Testis (tissue), 3 donors: ENCODE results near the gene FOXF2. TPM values are rescaled to one million over a fixed set of nuclear protein-coding genes. Genes with fewer than 3 reads are reported as not detected.

ENCODE experiments used
- DNase-seq: peaks from one replicate; pipeline ENCODE4 v3.0.0-alpha.2; 2019
- H3K27ac ChIP-seq, 2 donors: fragments of 200-600 bp; sonication (generic); one replicate each; pipeline ENCODE4 v1.5.1; 2019
- H3K27me3 ChIP-seq: fragments of 200-600 bp; sonication (generic); one replicate; pipeline ENCODE4 v1.5.1; 2019
- H3K36me3 ChIP-seq: fragments of 200-600 bp; sonication (generic); one replicate; pipeline ENCODE4 v1.5.1; 2017; ENCODE audit warnings: low read depth; ENCODE audit errors: missing control alignments
- H3K4me1 ChIP-seq: fragments of 200-600 bp; sonication (generic); one replicate; pipeline ENCODE4 v1.5.1; 2019
- H3K4me3 ChIP-seq, 2 donors: fragments of 200-600 bp; sonication (generic); one replicate each; pipeline ENCODE4 v1.5.1; 2017 to 2019
- H3K9me3 ChIP-seq: fragments of 200-600 bp; sonication (generic); one replicate; pipeline ENCODE4 v1.5.1; 2017
- POLR2A ChIP-seq: fragments of 450-650 bp; IDR thresholded peaks from one replicate; pipeline ENCODE4 v1.6.1; 2017; ENCODE audit warnings: antibody characterized with exemption, mild to moderate bottlenecking, moderate library complexity
- WGBS, 2 donors: methylation state at CpG; one replicate each; pipeline ENCODE4 v1.1.5; 2018; 5-methylcytosine and 5-hydroxymethylcytosine counted together
- intact Hi-C: fragments of 100-400 bp; cut with DNase I; formaldehyde crosslinking; loops from one replicate; pipeline ENCODE4 v1.15.1; 2023; ENCODE audit warnings: low total_unique reads
- polyA plus RNA-seq: library from polyadenylated mRNA; stranded (reverse); fragments of 350-450 nt; fragmentation: Illumina TruSeq; extraction: RNeasy Lipid Tissue Mini Kit (QIAGEN cat#74804); gene quantifications from one replicate; pipeline ENCODE4 v1.2.3, GENCODE V29; 2014; ENCODE audit warnings: low read depth, low replicate concordance; ENCODE audit not compliant: insufficient read depth
- total RNA-seq, 2 donors: library from RNA; depleted of rRNA; stranded (reverse); fragments of >200 nt; gene quantifications; one replicate each; pipeline ENCODE4 v1.2.3, GENCODE V29; 2016
- TF ChIP-seq, protein P1 (sequence below), 3 experiments: fragments of 450-650 bp in 2 of 3; fragments of 200-600 bp in 1 of 3; sonication (generic) in 1 of 3; IDR thresholded peaks; one replicate each; pipeline ENCODE4 v1.5.1; 2016 to 2019; ENCODE audit warnings: antibody characterized with exemption in 3 of 3, mild to moderate bottlenecking in 2 of 3, moderate library complexity in 1 of 3

FOXF2 gene
- total and polyA plus RNA-seq, 3 donors from 2014 or later: 1.2 to 4.7 (median 3.3) TPM

- H3K4me3 ChIP-seq: no peak overlapping the region
- intact Hi-C loops: no loop called here
- no peaks in the 10 kb centered on the region for H3K9me3 ChIP-seq
- 52 to 53% methylated on average over 5 of the region's 5 CpGs for WGBS, 2 donors
- DNase-seq: no peak
- no peaks in the 10 kb centered on the region for H3K27me3 ChIP-seq
- H3K27ac ChIP-seq: no peak overlapping the region
- peaks cover 6% of the 10 kb centered on the region for H3K4me1 ChIP-seq
- H3K36me3 ChIP-seq: no peaks in the 10 kb centered on the region
- no peak for TF ChIP-seq POLR2A
- TF ChIP-seq, protein P1, sequence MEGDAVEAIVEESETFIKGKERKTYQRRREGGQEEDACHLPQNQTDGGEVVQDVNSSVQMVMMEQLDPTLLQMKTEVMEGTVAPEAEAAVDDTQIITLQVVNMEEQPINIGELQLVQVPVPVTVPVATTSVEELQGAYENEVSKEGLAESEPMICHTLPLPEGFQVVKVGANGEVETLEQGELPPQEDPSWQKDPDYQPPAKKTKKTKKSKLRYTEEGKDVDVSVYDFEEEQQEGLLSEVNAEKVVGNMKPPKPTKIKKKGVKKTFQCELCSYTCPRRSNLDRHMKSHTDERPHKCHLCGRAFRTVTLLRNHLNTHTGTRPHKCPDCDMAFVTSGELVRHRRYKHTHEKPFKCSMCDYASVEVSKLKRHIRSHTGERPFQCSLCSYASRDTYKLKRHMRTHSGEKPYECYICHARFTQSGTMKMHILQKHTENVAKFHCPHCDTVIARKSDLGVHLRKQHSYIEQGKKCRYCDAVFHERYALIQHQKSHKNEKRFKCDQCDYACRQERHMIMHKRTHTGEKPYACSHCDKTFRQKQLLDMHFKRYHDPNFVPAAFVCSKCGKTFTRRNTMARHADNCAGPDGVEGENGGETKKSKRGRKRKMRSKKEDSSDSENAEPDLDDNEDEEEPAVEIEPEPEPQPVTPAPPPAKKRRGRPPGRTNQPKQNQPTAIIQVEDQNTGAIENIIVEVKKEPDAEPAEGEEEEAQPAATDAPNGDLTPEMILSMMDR (IDR thresholded peaks at IDR 0.05): no peak
Observed at GRCh38 chr6:1376653-1377052, 12.7 kb upstream of the FOXF2 start.

DNA sequence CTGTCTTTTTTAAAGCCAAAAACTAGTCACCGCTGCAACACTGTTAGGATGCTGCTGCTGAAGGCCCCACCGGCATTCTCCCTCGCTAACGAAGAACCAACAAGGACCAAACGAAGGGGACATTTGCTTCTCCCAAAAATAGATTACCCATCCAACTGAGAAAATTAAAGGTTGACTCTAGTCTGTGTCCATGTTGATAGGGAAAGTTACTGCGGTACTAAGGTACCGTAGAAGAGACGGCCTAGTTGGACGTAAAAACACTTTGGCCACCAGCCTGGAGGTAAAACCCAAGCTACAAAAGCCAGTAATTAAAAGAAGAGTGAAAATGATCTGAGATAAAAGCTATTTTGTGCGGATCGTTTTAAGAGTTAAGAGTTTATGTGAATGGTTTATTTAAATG, 11.8 kb upstream of the FOXF2 start:
- Histone ChIP-seq H3K27me3 (no peaks in the 10 kb centered on the region), H3K4me3 (peak overlapping the region in 1 of 2 donors; percentile 25), H3K27ac (no peak overlapping the region), H3K4me1 (peaks cover 11% of the 10 kb centered on the region), H3K9me3 (no peaks in the 10 kb centered on the region), H3K36me3 (no peaks in the 10 kb centered on the region)
- intact Hi-C loops: no loop called here
- DNase-seq: no peak
- WGBS, 2 donors: 22 to 28% methylated on average over 11 of the region's 11 CpGs
- TF ChIP-seq, protein P1 (IDR thresholded peaks at IDR 0.05): no peak
- no peak for TF ChIP-seq POLR2A

DNA sequence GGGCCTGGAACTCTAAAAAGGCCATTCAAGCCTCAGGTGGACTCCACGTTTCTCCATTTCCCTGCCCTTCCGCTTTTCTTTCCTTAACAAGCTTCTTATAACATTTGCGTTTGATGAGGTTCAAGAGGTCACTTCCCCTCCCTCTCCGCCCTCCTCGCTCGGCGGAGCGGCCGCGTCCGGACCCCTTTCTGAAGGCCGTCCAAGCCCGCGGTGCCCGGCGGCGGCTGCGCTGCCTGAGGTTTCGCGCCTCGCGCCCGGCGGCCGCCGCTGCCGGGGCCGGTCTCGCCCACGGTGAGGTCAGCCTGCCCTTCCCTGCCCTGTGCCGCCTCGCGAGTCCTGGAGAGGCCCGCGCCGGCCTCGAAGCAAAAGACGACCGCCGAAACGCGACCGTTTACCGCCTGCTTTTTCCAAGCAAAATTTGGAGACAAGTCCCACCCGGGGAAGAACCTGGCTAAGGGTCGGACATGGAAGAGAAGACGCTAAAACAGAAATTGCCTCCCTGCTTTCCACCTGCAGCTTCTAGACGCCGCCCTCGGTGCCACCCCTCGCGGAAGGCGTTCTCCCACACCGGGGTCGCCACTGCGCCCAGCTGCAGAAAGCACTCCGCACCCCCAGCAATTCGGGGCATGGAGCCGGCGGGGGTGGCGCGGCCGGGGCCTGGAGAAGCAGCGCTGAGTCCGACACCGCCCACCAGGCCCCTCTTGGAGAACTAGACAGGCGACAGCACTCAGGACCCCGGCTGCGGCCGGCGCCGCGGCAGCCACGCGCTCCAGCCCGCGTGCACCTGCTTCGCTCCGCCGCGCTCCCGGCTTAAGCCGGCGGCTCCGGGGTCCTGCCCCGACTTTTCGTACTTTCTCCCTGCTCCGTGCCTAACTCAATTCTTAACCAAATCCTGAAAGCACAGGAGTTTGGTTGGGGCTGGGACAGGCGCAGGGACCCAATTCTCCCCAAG, 11.0 kb upstream of the FOXF2 start:
- Histone ChIP-seq H3K27ac (no peak overlapping the region), H3K36me3 (no peaks in the 10 kb centered on the region), H3K4me1 (peaks cover 11% of the 10 kb centered on the region), H3K27me3 (no peaks in the 10 kb centered on the region), H3K4me3 (peak overlapping the region; percentile 25 to 36), H3K9me3 (no peaks in the 10 kb centered on the region)
- TF ChIP-seq, protein P1 (IDR thresholded peaks at IDR 0.05): no peak
- TF ChIP-seq POLR2A: no peak
- intact Hi-C loops: no loop called here
- DNase-seq: no peak
- 4 to 9% methylated on average over 67 to 78 of the region's 89 CpGs for WGBS, 2 donors

- intact Hi-C loops: no loop called here
- 7 to 8% methylated on average over 43 to 60 of the region's 60 CpGs for WGBS, 2 donors
- no peak overlapping the region for H3K27ac ChIP-seq
- H3K4me1 ChIP-seq: peaks cover 16% of the 10 kb centered on the region
- DNase-seq: no peak
- no peaks in the 10 kb centered on the region for H3K9me3 ChIP-seq
- peak overlapping the region in 1 of 2 donors; percentile 36 for H3K4me3 ChIP-seq
- TF ChIP-seq, protein P1 (IDR thresholded peaks at IDR 0.05): no peak
- no peak for TF ChIP-seq POLR2A
- no peaks in the 10 kb centered on the region for H3K36me3 ChIP-seq
- H3K27me3 ChIP-seq: no peaks in the 10 kb centered on the region
Observed at GRCh38 chr6:1379017-1379787, 10.2 kb upstream of the FOXF2 start.
